Pancreas (tissue), 10 donors: ENCODE measurements around the gene AOC2. TPM values are rescaled to one million over a fixed set of nuclear protein-coding genes. Genes with fewer than 3 reads are reported as not detected.

ENCODE experiments used
- ATAC-seq, 4 donors: fragments of 200-7000 bp; cut with Tn5 transposase; one replicate each; pipeline versions ENCODE4 v1.8.0 to v1.9.1; 2020; ENCODE audit warnings: mild to moderate bottlenecking in 4 of 4, moderate library complexity in 4 of 4
- DNase-seq, 6 donors: peaks; one replicate each; pipeline ENCODE4 v3.0.0-alpha.2; 2020
- FAIRE-seq: peaks from 2 replicates; lab custom pipeline; 2012; peaks lifted over from hg19 to GRCh38; lab: Jason Lieb, UNC
- H3K27ac ChIP-seq, 4 donors: fragments of 200-600 bp; sonication (generic); 1 replicate in 3 of 4; 2 replicates in 1 of 4; pipeline versions ENCODE4 v1.5.0 to v1.8.0; 2020
- H3K27me3 ChIP-seq, 4 donors: fragments of 200-600 bp; one replicate each; pipeline ENCODE4 v1.8.0; 2021
- H3K36me3 ChIP-seq, 3 donors: fragments of 200-600 bp; sonication (generic) in 1 of 3; one replicate each; pipeline versions ENCODE4 v1.5.0 to v1.8.0; 2020 to 2021
- H3K4me1 ChIP-seq, 3 donors: fragments of 200-600 bp; one replicate each; pipeline ENCODE4 v1.8.0; 2021
- H3K4me3 ChIP-seq, 4 donors: fragments of 200-600 bp; sonication (generic) in 2 of 4; one replicate each; pipeline versions ENCODE4 v1.5.0 to v1.8.0; 2020 to 2021
- H3K9me3 ChIP-seq, 4 donors: fragments of 200-600 bp; one replicate each; pipeline ENCODE4 v1.8.0; 2021
- CTCF ChIP-seq, 4 donors: fragments of 200-600 bp; sonication (generic) in 3 of 4; IDR thresholded peaks; one replicate each; pipeline versions ENCODE4 v1.5.0 to v1.8.0; 2021; ENCODE audit warnings: antibody characterized with exemption in 4 of 4
- WGBS, 2 donors: extraction: QIAGEN DNeasy Blood & Tissue Kit; methylation state at CpG; one replicate each; pipeline ENCODE4 v1.1.7; 2013; 5-methylcytosine and 5-hydroxymethylcytosine counted together
- intact Hi-C, 3 donors: fragments of 100-400 bp; cut with DNase I; formaldehyde crosslinking; loops; one replicate each; pipeline versions ENCODE4 v1.11.1 to v1.14.2; 2022
- polyA plus RNA-seq, 2 donors: library from polyadenylated mRNA; stranded (reverse); fragments of 200-250 nt; gene quantifications; one replicate each; pipeline ENCODE4 v1.2.3, GENCODE V29; 2013
- total RNA-seq, 6 donors: library from RNA; stranded (reverse); fragmentation: NEBNext Ultra II Directional in 4 of 6; extraction: Animal tissue kit (Norgen Biotek cat#: 25700) in 4 of 6; gene quantifications; one replicate each; pipeline versions ENCODE4 v1.2.1 to v1.2.4, GENCODE V29; 2021 to 2023
- donor health status: healthy with polysubstance abuse.
- donor health status: DM: no; HTN: no; CAD: no; lungs with moderate emphysema.
- donor health status: DM: no; HTN: no; CAD: no.
- donor health status: control.
- donor health status: control.
- donor health status: Bipolar disorder and iron deficiency.
- donor health status: DM: yes; HTN: yes; CAD: no.
- donor health status: DM: no; HTN: no; CAD: no.
- donor health status: DM: no; HTN: no; CAD: no.
- donor health status: DM: yes; HTN: yes; CAD: no.

Gene AOC2
- total and polyA plus RNA-seq, 8 donors, result 0.37 to 1.7 (median 0.63) TPM

GRCh38 chr17:42804918-42805367 is 39.4 kb upstream of the AOC2 start:
- DNase-seq (peak in 4 of 6 donors; percentile 27 to 67 (median 54)), ATAC-seq (peak; percentile 84 to 87 (median 86)), FAIRE-seq (no peak)
- Histone ChIP-seq H3K27ac (peak overlapping the region; percentile 70 to 92 (median 85)), H3K27me3 (no peaks in the 10 kb centered on the region), H3K4me3 (no peak overlapping the region), H3K4me1 (peaks cover 23 to 28% (median 28%) of the 10 kb centered on the region in 3 donors), H3K9me3 (no peaks in the 10 kb centered on the region), H3K36me3 (no peaks in the 10 kb centered on the region)
- no peak for TF ChIP-seq CTCF (IDR thresholded peaks at IDR 0.05)
- WGBS, 2 donors, result 17 to 25% methylated on average over 1 of the region's 1 CpG
- intact Hi-C loops, result no loop called here

GRCh38 chr17:42806249-42806648 is 38.1 kb upstream of the AOC2 start:
- no peak for TF ChIP-seq CTCF (IDR thresholded peaks at IDR 0.05)
- WGBS, 2 donors, result 42 to 52% methylated on average over 1 of the region's 1 CpG
- no peaks in the 10 kb centered on the region for H3K9me3 ChIP-seq
- ATAC-seq (no peak), FAIRE-seq (no peak), DNase-seq (no peak)
- peaks cover 23 to 28% (median 28%) of the 10 kb centered on the region in 3 donors for H3K4me1 ChIP-seq
- H3K27ac ChIP-seq, result peak overlapping the region in 3 of 4 donors; percentile 79 to 92 (median 91)
- peaks cover 0 to 7% (median 0%) of the 10 kb centered on the region in 3 donors for H3K36me3 ChIP-seq
- intact Hi-C loops, result no loop called here
- no peaks in the 10 kb centered on the region for H3K27me3 ChIP-seq
- H3K4me3 ChIP-seq, result no peak overlapping the region

GRCh38 chr17:42809250-42809649 is 35.1 kb upstream of the AOC2 start:
- ATAC-seq, result peak; percentile 7 to 31 (median 20)
- intact Hi-C loops, result no loop called here
- Histone ChIP-seq H3K9me3 (no peaks in the 10 kb centered on the region), H3K4me1 (peaks cover 10 to 17% (median 16%) of the 10 kb centered on the region in 3 donors), H3K27me3 (no peaks in the 10 kb centered on the region), H3K36me3 (peaks cover 0 to 31% (median 0%) of the 10 kb centered on the region in 3 donors), H3K4me3 (no peak overlapping the region), H3K27ac (peak overlapping the region in 1 of 4 donors; percentile 38)
- FAIRE-seq, result no peak
- DNase-seq, result peak in 1 of 6 donors; percentile 43
- WGBS, 2 donors, result 6 to 12% methylated on average over 3 of the region's 3 CpGs
- no peak for TF ChIP-seq CTCF (IDR thresholded peaks at IDR 0.05)

- H3K4me3 ChIP-seq, result no peak overlapping the region
- no peak for ATAC-seq
- no peak for DNase-seq
- no peak for FAIRE-seq
- no peaks in the 10 kb centered on the region for H3K4me1 ChIP-seq
- intact Hi-C loops, result no loop called here
- 73 to 83% methylated on average over 8 of the region's 8 CpGs for WGBS, 2 donors
- no peak overlapping the region for H3K27ac ChIP-seq
- H3K9me3 ChIP-seq, result no peaks in the 10 kb centered on the region
- TF ChIP-seq CTCF (IDR thresholded peaks at IDR 0.05), result no peak
- H3K27me3 ChIP-seq, result no peaks in the 10 kb centered on the region
- peaks cover 0 to 76% (median 25%) of the 10 kb centered on the region in 3 donors for H3K36me3 ChIP-seq
Observed at GRCh38 chr17:42814633-42815399, 29.6 kb upstream of the AOC2 start.

- Histone ChIP-seq H3K27me3 (no peaks in the 10 kb centered on the region), H3K4me1 (peaks cover 0 to 6% (median 3%) of the 10 kb centered on the region in 3 donors), H3K4me3 (no peak overlapping the region), H3K9me3 (no peaks in the 10 kb centered on the region), H3K36me3 (peaks cover 0 to 73% (median 25%) of the 10 kb centered on the region in 3 donors), H3K27ac (no peak overlapping the region)
- WGBS, 2 donors, result 70 to 81% methylated on average over 1 of the region's 1 CpG
- DNase-seq (no peak), FAIRE-seq (no peak), ATAC-seq (no peak)
- no peak for TF ChIP-seq CTCF (IDR thresholded peaks at IDR 0.05)
- intact Hi-C loops, result no loop called here
Observed at GRCh38 chr17:42817866-42818265, 26.5 kb upstream of the AOC2 start.
